ENCODE data around the gene FEM1A. TPM values are rescaled to one million over a fixed set of nuclear protein-coding genes. Genes with fewer than 3 reads are reported as not detected.

Gene FEM1A
- total RNA-seq, 1 experiment from 2014 or later, result 20.0 TPM

GRCh38 chr19:4763021-4763420, 28.5 kb upstream of the FEM1A start:
- Histone ChIP-seq H3K4ac (ENCODE audit: low read depth, low read length) (no peak overlapping the region), H3K79me2 (ENCODE audit: insufficient read depth, low read length) (no peaks in the 10 kb centered on the region), H2BK120ac (ENCODE audit: low read depth, low read length, poor library complexity, severe bottlenecking) (no peak overlapping the region), H3K4me1 (ENCODE audit: insufficient read depth, low read length) (no peaks in the 10 kb centered on the region; the same call in 1 of the 2 replicates), H3K56ac (ENCODE audit: insufficient read length, low read depth, low read length) (no peak overlapping the region), H4K20me1 (ENCODE audit: control insufficient read depth, insufficient read depth, insufficient read length) (no peaks in the 10 kb centered on the region), H3K23ac (ENCODE audit: insufficient read length, low read depth, low read length) (no peak overlapping the region), H3K18ac (ENCODE audit: insufficient read length, low read depth, low read length) (no peak overlapping the region), H2BK12ac (ENCODE audit: insufficient read length, low read depth, low read length) (no peak overlapping the region), H3K23me2 (ENCODE audit: insufficient read length, low read depth, low read length, poor library complexity, severe bottlenecking) (peaks cover 4% of the 10 kb centered on the region), H3T11ph (ENCODE audit: low read length) (no peak overlapping the region), H3K27ac (ENCODE audit: insufficient read length, low read depth, low read length) (no peak overlapping the region), H3K27me3 (ENCODE audit: insufficient read depth, low read length) (no peaks in the 10 kb centered on the region; the same call in none of the 2 replicates), H2BK5ac (ENCODE audit: insufficient read length, low read length) (no peak overlapping the region), H3K14ac (ENCODE audit: insufficient read depth, low read length) (no peak overlapping the region), H3K4me2 (ENCODE audit: insufficient read depth, insufficient read length, low read length) (no peak overlapping the region), H3K9ac (ENCODE audit: extremely low read depth, insufficient read length, low read length) (no peak overlapping the region), H2AK5ac (ENCODE audit: insufficient read length, low read length) (no peak overlapping the region), H4K5ac (ENCODE audit: insufficient read length, low read depth, low read length) (no peak overlapping the region), H2AFZ (ENCODE audit: low read length) (no peak overlapping the region), H4K91ac (ENCODE audit: insufficient read length, low read depth, low read length) (no peak overlapping the region), H2BK15ac (ENCODE audit: low read depth, low read length) (no peak overlapping the region), H4K8ac (replicated peaks; ENCODE audit: insufficient read length, low read depth, low read length) (no peak overlapping the region), H3K79me1 (ENCODE audit: insufficient read depth, low read depth, low read length, poor library complexity, severe bottlenecking) (no peaks in the 10 kb centered on the region), H3K9me3 (ENCODE audit: control insufficient read depth, low read depth, low read length) (no peaks in the 10 kb centered on the region), H2BK20ac (ENCODE audit: low read depth, low read length, poor library complexity, severe bottlenecking) (peak overlapping the region; percentile 15)
- Mint-ChIP-seq H3K27me3 (ENCODE audit: low read depth) (peaks cover 46% of the 10 kb centered on the region), H3K27ac (no peak overlapping the region), H3K36me3 (ENCODE audit: insufficient read depth in 1 of 3, low read depth in 3 of 3) (no peaks in the 10 kb centered on the region), H3K4me1 (peaks cover 5 to 14% of the 10 kb centered on the region in 2 experiments), H3K9me3 (no peaks in the 10 kb centered on the region), H3K4me3 (no peak overlapping the region)
- no CpG with 5 or more reads among the region's 6 CpGs for WGBS (ENCODE audit: extremely low coverage, insufficient read length, low lambda C conversion rate)
- no peak for TF ChIP-seq CTCF (conservative IDR thresholded peaks at IDR 0.05)
- no peak for DNase-seq
